ENCODE measurements around the gene STXBP5. TPM values are rescaled to one million over a fixed set of nuclear protein-coding genes. Genes with fewer than 3 reads are reported as not detected.

Gene STXBP5
- polyA plus RNA-seq, 1 donor (not counting 4 experiments of a cell fraction or from before 2014, with no cell fraction given): 19.4 TPM

- no peaks in the 10 kb centered on the region for H3K9me1 ChIP-seq (ENCODE audit: control insufficient read depth, extremely low read depth, insufficient read depth, low read length)
- no peaks in the 10 kb centered on the region for H3K4me1 ChIP-seq (ENCODE audit: control insufficient read depth, extremely low read depth, insufficient read depth, low read length)
- no peak overlapping the region for H3K9ac ChIP-seq (ENCODE audit: control insufficient read depth, extremely low read depth, insufficient read depth, low read length)
- peaks cover 0 to 1% of the 10 kb centered on the region in 2 experiments for H3K36me3 ChIP-seq (ENCODE audit: control insufficient read depth in 2 of 2, extremely low read depth in 1 of 2, insufficient read depth in 2 of 2, low read length in 2 of 2)
- no peaks in the 10 kb centered on the region for H3K9me3 ChIP-seq (ENCODE audit: control insufficient read depth, low read depth, low read length)
- H4K20me1 ChIP-seq (ENCODE audit: control insufficient read depth, extremely low read depth, insufficient read depth, low read length): no peaks in the 10 kb centered on the region
- dilution Hi-C loops (cut with MboI; ENCODE audit: extremely low pct_ligation_motif_present, low sequenced_read_pairs): no loop called here
- H3K79me2 ChIP-seq (ENCODE audit: control insufficient read depth, insufficient read depth, low read length): no peaks in the 10 kb centered on the region
- H3K27me3 ChIP-seq (ENCODE audit: control insufficient read depth, extremely low read depth, insufficient read depth, low read length): no peaks in the 10 kb centered on the region
- no peak overlapping the region for H3K4me2 ChIP-seq (ENCODE audit: control insufficient read depth, extremely low read depth, insufficient read depth, low read depth, low read length)
- no peak for TF ChIP-seq EZH2 (IDR thresholded peaks at IDR 0.05; ENCODE audit: low read length)
- TF ChIP-seq CTCF (optimal IDR thresholded peaks at IDR 0.05 in 1 of 3, IDR thresholded peaks at IDR 0.05 in 1 of 3, conservative IDR thresholded peaks at IDR 0.05 in 1 of 3; ENCODE audit: extremely low read depth in 1 of 3, insufficient read depth in 2 of 3, low read length in 3 of 3): no peak
- no peak overlapping the region for H3K4me3 ChIP-seq (ENCODE audit: control insufficient read depth in 2 of 3, extremely low read depth in 1 of 3, insufficient read depth in 2 of 3, low read depth in 1 of 3, low read length in 3 of 3)
- no peak overlapping the region for H3K27ac ChIP-seq (ENCODE audit: control insufficient read depth, insufficient read depth, low read length)
- FAIRE-seq (no peak), DNase-seq (ENCODE audit: low read depth, low spot score) (no peak)
- H2AFZ ChIP-seq (ENCODE audit: control insufficient read depth, low read length): no peak overlapping the region
Observed at GRCh38 chr6:147266821-147267220, 62.6 kb downstream of the STXBP5 start.

- Histone ChIP-seq H2AFZ (ENCODE audit: control insufficient read depth, low read length) (no peak overlapping the region), H3K27ac (ENCODE audit: control insufficient read depth, insufficient read depth, low read length) (no peak overlapping the region)
- dilution Hi-C loops (cut with MboI; ENCODE audit: extremely low pct_ligation_motif_present, low sequenced_read_pairs): no loop called here
Observed at GRCh38 chr6:147267658-147268057, 63.4 kb downstream of the STXBP5 start.

More at GRCh38 chr6:147267658-147268057, 63.4 kb downstream of the STXBP5 start:
- Histone ChIP-seq H3K9ac (ENCODE audit: control insufficient read depth, extremely low read depth, insufficient read depth, low read length) (no peak overlapping the region), H3K4me2 (ENCODE audit: control insufficient read depth, extremely low read depth, insufficient read depth, low read depth, low read length) (no peak overlapping the region), H4K20me1 (ENCODE audit: control insufficient read depth, extremely low read depth, insufficient read depth, low read length) (no peaks in the 10 kb centered on the region), H3K4me1 (ENCODE audit: control insufficient read depth, extremely low read depth, insufficient read depth, low read length) (no peaks in the 10 kb centered on the region), H3K9me1 (ENCODE audit: control insufficient read depth, extremely low read depth, insufficient read depth, low read length) (no peaks in the 10 kb centered on the region), H3K9me3 (ENCODE audit: control insufficient read depth, low read depth, low read length) (no peaks in the 10 kb centered on the region), H3K27me3 (ENCODE audit: control insufficient read depth, extremely low read depth, insufficient read depth, low read length) (no peaks in the 10 kb centered on the region), H3K36me3 (ENCODE audit: control insufficient read depth in 2 of 2, extremely low read depth in 1 of 2, insufficient read depth in 2 of 2, low read length in 2 of 2) (peaks cover 0 to 1% of the 10 kb centered on the region in 2 experiments), H3K79me2 (ENCODE audit: control insufficient read depth, insufficient read depth, low read length) (no peaks in the 10 kb centered on the region), H3K4me3 (ENCODE audit: control insufficient read depth in 2 of 3, extremely low read depth in 1 of 3, insufficient read depth in 2 of 3, low read depth in 1 of 3, low read length in 3 of 3) (no peak overlapping the region)
- no peak for DNase-seq (ENCODE audit: low read depth, low spot score)
- TF ChIP-seq CTCF (optimal IDR thresholded peaks at IDR 0.05 in 1 of 3, IDR thresholded peaks at IDR 0.05 in 1 of 3, conservative IDR thresholded peaks at IDR 0.05 in 1 of 3; ENCODE audit: extremely low read depth in 1 of 3, insufficient read depth in 2 of 3, low read length in 3 of 3): no peak
- no peak for TF ChIP-seq EZH2 (IDR thresholded peaks at IDR 0.05; ENCODE audit: low read length)
- FAIRE-seq: no peak
